ENCODE data around the gene ATG3.
"Not testable (repeated sequence)": the region's sequence is repeated elsewhere in the genome, so short reads cannot be mapped to it uniquely, and the experiment has no call there.

The ATG3 gene

GRCh38 chr3:112560721-112561483 is 860 bp downstream of the ATG3 start:
- DNase-seq: peak; percentile 57

GRCh38 chr3:112560307-112560706 is 1.5 kb downstream of the ATG3 start:
- DNase-seq: no peak

DNA sequence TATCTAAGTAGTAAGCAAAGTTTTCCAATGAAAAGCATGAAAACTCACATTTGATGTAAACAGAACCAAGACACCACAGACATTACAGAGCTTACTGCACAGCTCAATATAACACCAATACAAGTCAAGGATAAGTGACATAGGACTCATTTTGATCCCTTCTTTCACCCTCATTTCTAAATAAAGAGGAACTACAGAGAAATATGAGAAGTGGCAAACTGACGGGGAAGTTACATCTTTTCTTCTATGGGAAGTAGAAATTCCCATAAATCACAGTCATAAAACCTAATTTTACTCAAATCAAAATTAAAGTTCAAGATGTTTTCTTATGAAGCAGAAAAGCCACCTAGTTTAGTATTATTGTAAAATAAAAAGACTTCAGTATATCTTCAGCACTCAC is 3.8 kb downstream of the ATG3 start:
- DNase-seq: no peak

GRCh38 chr3:112555535-112556170 is 6.1 kb downstream of the ATG3 start:
- no peak for DNase-seq

- no peak for DNase-seq
These were observed 10.9 kb downstream of the ATG3 start for GRCh38 chr3:112550859-112551258.

GRCh38 chr3:112546216-112546759 is 15.5 kb downstream of the ATG3 start:
- DNase-seq: no peak

GRCh38 chr3:112539825-112540650 is 21.7 kb downstream of the ATG3 start:
- no peak for DNase-seq

DNA sequence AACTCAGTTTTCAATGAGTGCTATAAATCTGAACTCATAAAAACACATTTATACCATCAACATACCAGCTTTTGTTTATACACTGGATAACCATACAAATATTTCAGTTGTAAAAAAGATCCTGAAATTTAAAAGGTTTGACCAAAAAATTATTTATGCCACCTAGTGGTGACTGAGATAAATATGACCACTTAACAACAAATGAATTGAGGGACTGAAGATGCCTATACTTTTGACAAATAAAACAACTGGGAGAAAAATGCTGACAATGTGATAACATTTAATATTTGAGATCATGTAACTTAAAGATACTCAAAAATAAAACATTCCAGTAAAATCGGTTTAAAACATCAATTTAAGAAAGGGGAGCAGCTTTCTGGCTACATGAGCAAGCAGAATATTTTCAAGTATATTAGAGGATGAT is 30.4 kb downstream of the ATG3 start:
- peak; percentile 10 for DNase-seq

DNA sequence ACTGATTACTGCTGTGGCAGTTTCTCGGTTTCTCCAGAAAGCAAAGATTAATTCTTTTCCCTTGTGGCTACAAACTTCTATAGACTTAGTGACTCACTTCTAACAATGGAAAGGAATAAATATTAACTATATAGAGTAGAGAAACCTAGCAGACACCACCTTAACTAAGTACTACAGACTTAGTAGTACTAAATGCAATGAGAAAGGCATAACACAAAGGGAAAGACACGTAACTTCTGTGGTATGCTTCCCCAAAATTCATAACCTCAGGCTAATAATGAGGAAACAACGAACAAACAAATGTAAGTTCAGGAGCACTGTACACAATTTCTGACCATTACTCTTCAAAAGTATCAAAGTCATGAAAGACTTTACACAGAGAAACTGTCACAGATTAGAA is 31.2 kb downstream of the ATG3 start:
- DNase-seq: no peak

GRCh38 chr3:112524127-112524526 is 37.6 kb downstream of the ATG3 start:
- not testable (repeated sequence) for DNase-seq

DNA sequence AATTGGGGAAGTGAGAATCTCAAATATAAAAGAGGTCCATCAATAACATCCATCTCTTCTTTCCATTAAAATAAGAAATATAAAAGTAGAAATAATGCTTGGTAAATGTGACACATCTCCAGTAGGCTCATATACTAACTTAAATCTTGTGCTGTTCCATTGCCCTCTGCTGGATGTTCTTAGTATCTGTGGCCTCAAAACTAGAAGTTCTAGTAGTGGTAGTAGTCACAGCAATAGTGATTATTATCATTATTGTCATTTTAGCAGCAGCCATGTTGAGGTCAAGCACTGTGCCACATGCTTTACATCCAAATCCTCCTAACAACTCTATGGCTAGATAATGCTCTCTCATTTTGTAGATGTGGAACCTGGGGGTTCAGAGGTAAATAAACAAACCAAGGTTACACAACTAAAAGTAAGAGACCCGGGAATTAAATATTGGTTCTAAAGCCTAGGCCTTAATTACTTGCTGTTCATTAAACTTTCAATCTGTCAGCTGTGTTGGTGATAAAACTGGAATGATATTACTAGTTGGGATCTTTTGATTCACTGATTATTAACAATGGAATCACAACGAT is 42.2 kb downstream of the ATG3 start:
- DNase-seq: peak; percentile 59

DNA sequence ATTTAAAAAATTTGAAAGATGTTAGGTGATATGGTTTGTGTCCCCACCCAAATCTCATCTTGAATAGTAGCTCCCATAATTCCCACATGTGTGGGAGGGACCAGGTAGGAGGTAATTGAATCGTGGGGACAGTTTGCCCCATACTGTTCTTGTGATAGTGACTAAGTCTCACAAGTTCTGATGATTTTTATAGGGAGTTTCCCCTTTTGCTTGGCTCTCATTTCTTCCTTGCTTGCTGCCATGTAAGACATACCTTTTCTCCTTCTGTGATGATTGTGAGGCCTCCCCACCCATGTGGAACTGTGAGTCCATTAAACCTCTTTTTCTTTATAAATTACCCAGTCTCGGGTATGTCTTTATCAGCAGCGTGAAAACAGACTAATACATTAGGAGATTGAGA is 42.8 kb downstream of the ATG3 start:
- not testable (repeated sequence) for DNase-seq

- DNase-seq: no peak
These were observed 47.1 kb downstream of the ATG3 start for GRCh38 chr3:112514527-112515128.

- DNase-seq: no peak
These were observed 49.4 kb downstream of the ATG3 start for GRCh38 chr3:112512320-112512719.

- DNase-seq: no peak
These were observed 52.9 kb downstream of the ATG3 start for GRCh38 chr3:112508860-112509259.

- DNase-seq: no peak
These were observed 53.5 kb downstream of the ATG3 start for GRCh38 chr3:112508261-112508660.

GRCh38 chr3:112505907-112506306 is 55.9 kb downstream of the ATG3 start:
- DNase-seq: no peak

DNA sequence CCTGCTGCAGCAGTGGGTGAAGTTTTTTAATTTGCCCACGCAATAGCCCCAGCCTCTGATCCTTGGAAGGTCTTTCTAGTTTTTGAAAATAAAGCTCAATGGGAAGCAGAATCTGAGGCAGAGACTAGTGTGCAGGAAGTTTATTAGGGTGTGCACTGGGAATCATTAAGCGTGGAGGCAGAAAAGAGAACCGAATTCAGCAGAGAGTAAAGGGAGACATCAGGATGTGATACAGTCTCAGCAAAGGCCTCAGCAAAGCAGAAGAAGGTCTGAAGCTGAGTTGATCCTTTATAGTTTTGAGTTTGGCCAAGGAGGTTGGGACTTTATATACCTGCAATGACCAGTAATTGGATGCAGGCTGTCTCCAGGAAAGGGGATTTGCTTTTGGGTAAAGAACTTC is 57.6 kb downstream of the ATG3 start:
- no peak for DNase-seq

DNA sequence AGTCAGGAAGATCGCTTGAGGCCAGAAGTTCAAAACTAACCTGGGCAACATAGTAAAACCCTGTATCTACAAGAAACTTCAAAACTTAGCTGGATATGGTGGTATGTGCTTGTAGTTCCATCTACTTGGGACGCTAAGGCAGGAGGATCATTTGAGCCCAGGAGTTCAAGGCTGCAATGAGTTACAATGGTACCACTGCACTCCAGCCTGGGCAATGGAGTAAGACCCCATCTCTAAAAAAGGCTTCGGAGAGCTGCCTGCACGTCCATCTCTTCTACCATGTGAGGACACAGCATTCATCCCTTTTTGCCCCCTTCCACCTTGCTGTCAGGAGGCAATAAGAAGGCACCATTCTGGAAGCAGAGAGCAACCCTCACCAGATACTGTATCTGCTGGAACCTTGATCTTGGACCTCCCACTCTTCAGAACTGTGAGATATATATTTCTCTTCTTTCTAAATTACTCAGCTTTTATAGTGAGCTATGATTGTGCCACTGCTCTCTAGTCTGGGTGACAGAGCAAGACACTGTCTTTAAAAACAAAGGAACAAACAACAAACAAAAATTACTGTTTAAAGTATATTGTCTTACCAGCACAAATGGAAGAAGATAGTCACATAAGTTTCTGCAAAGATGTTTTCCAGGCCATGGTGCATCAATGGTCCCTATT is 58.3 kb downstream of the ATG3 start:
- DNase-seq: no peak

- no peak for DNase-seq
These were observed 61.1 kb downstream of the ATG3 start for GRCh38 chr3:112500621-112501020.

- DNase-seq: no peak
These were observed 62.6 kb downstream of the ATG3 start, which contains the start of gene BTLA for GRCh38 chr3:112498914-112499711. BTLA (minus strand) TSS chr3:112499472; CDS start chr3:112499358, 114 bp downstream.
